Stimulated activated CD4-positive, alpha-beta T cell treated with anti-CD3 and anti-CD28 coated beads, TNF-alpha, amount 100 ng/mL, for 1 hour (primary cell): Measurements from ENCODE around the gene PIP5KL1.

Experiments
- DNase-seq, 3 donors: peaks; one replicate each; pipeline ENCODE4 v3.0.0-alpha.2; 2020; ENCODE audit warnings: low read depth in 3 of 3, low spot score in 1 of 3

Gene PIP5KL1

GRCh38 chr9:127875306-127875966, 55.1 kb downstream of the PIP5KL1 start:
- DNase-seq: no peak

DNA sequence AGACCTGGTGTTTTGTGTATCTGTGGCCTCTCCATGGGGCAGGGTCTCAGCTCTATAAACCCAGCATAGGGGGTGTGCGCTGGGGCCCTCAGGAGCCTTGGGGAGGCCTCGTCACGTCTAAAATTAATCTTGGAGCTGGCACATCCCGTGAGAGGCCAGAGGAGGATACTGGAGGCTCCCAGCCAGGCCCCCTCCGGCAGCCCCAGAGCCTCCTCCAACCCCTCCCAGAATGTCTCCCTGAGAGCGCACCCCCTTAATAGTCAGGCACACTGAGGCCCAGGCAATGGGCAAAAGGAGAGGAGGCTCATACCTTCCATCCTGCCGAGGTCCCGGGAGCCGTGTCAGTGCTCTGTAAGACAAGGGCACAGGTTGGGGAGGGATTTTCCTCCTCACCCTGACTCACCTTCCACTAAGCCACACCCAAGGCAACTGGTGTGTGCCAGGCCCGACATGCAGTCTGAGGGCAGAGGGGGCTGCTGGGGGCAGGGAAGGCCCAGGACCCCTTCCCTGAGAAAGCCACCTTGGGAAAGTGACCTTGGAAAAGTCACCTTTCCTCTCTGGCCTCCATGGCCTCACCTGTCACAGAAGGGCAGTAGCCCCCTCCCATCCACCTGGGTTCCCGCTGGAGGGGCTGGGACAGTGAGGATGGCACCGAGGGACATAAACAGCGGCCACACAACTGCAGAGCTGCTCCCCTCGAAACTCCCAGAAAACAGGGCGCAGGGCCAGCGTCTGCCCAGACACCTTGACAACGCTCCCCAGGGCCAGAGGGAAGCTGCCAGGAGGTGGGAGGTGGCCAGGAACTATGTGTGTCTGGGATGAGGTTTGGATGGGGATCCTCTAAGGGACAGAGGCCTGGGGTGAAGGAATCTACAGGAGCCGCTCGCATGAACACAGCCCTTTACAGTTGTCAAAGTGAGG, 56.0 kb downstream of the PIP5KL1 start:
- no peak for DNase-seq

DNA sequence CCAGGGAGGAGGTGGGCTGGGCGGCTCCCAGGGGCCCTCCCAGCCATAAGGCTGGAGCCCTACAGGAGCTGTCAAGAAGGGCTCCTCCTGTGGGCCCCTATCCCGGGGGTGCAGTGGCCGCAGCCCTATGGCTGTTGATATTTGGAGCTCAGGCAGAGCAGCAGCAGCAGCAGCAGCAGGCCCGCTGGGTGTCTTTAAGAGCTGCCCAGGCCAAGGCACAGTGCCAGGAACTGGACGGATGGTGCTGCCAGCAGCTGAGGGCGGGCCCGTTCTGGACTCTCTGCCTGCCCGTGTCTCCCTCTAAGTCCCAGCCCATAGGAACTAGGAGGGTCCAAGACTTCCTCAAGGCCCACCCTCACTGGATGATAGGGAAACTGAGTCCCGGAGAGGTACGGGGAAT, 56.7 kb downstream of the PIP5KL1 start:
- no peak for DNase-seq

GRCh38 chr9:127873223-127873691, 57.3 kb downstream of the PIP5KL1 start:
- no peak for DNase-seq

DNA sequence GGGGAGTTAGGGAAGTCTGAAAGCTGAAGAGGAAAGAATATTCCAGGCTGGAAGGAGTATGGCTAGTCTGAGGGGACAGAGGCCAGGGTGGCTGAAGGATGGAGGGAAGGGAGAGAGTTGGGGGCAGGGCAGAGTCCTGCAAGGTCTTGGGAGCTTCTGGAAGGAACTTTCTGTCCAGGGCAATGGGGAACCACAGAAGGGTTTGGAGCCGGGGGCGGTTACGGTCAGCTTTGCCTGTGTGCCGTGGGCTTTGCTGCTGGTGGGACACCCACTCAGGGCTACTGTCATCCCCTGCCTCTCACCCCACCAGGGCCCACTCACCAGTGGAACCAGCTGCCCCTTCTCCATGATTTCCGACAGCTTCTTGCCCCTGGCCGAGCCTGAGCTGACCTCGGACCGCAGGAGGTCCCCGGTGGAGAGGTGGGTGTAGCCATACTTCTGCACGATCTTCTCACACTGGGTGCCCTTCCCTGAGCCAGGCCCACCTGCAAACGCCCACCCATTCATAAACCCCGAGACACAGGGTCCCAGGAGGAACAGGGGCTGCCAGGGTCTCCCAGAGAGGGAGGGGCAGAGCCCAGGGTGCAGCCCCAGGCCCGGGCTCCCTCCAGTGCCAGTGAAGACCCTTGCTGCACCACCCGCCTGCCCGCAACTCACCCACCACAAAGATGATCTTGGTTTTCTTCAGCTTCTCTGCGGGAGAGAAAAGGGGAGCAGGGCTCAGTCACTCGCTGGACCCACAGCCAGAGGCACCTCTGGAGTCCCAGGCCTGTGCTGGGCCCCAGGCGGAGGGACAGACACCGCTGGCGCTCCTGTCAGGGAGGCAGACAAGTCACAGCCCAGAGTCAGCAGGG, 58.0 kb downstream of the PIP5KL1 start:
- DNase-seq: no peak

- DNase-seq: no peak
These were observed 59.0 kb downstream of the PIP5KL1 start for GRCh38 chr9:127871531-127871930.

- DNase-seq: no peak
These were observed 59.7 kb downstream of the PIP5KL1 start for GRCh38 chr9:127870887-127871286.
